ENCODE measurements around the gene ABCA10.

ABCA10 gene

GRCh38 chr17:69164206-69164605 is 64.4 kb downstream of the ABCA10 start:
- DNase-seq (ENCODE audit: low read depth in 2 of 2) = no peak

- DNase-seq (ENCODE audit: low read depth in 2 of 2) = no peak
Measured at GRCh38 chr17:69159418-69159817, 69.2 kb downstream of the ABCA10 start.

- DNase-seq (ENCODE audit: low read depth in 2 of 2) = no peak
Measured at GRCh38 chr17:69154267-69154666, 74.4 kb downstream of the ABCA10 start.

- DNase-seq (ENCODE audit: low read depth in 2 of 2) = no peak
Measured at GRCh38 chr17:69150333-69150732, 78.3 kb downstream of the ABCA10 start.

- DNase-seq (ENCODE audit: low read depth in 2 of 2) = no peak
Measured at GRCh38 chr17:69147460-69147859, 81.2 kb downstream of the ABCA10 start.

GRCh38 chr17:69144331-69145255 is 84.0 kb downstream of the ABCA10 start:
- no peak for DNase-seq (ENCODE audit: low read depth in 2 of 2)

GRCh38 chr17:69143683-69144231 is 84.9 kb downstream of the ABCA10 start:
- no peak for DNase-seq (ENCODE audit: low read depth in 2 of 2)

GRCh38 chr17:69143151-69143550 is 85.5 kb downstream of the ABCA10 start:
- DNase-seq (ENCODE audit: low read depth in 2 of 2) = no peak

GRCh38 chr17:69142175-69142802 is 86.3 kb downstream of the ABCA10 start:
- no peak for DNase-seq (ENCODE audit: low read depth in 2 of 2)

- no peak for DNase-seq (ENCODE audit: low read depth in 2 of 2)
Measured at GRCh38 chr17:69141431-69142174, 87.0 kb downstream of the ABCA10 start, which contains the start of gene ABCA6. ABCA6 (minus strand) TSS chr17:69141895; CDS start chr17:69140703, 1,192 bp downstream.

GRCh38 chr17:69134112-69134511 is 94.5 kb downstream of the ABCA10 start:
- DNase-seq (ENCODE audit: low read depth in 2 of 2) = no peak

GRCh38 chr17:69130627-69131296 is 97.9 kb downstream of the ABCA10 start:
- DNase-seq (ENCODE audit: low read depth in 2 of 2) = no peak

GRCh38 chr17:69123626-69124025 is 105.0 kb downstream of the ABCA10 start:
- no peak for DNase-seq (ENCODE audit: low read depth in 2 of 2)

- no peak for DNase-seq (ENCODE audit: low read depth in 2 of 2)
Measured at GRCh38 chr17:69122065-69122464, 106.6 kb downstream of the ABCA10 start.

GRCh38 chr17:69117855-69118784 is 110.5 kb downstream of the ABCA10 start:
- no peak for DNase-seq (ENCODE audit: low read depth in 2 of 2)

GRCh38 chr17:69111794-69112193 is 116.8 kb downstream of the ABCA10 start:
- no peak for DNase-seq (ENCODE audit: low read depth in 2 of 2)

GRCh38 chr17:69105907-69106730 is 122.5 kb downstream of the ABCA10 start:
- DNase-seq (ENCODE audit: low read depth in 2 of 2) = no peak

GRCh38 chr17:69103557-69104233 is 124.9 kb downstream of the ABCA10 start:
- DNase-seq (ENCODE audit: low read depth in 2 of 2) = no peak

- DNase-seq (ENCODE audit: low read depth in 2 of 2) = no peak
Measured at GRCh38 chr17:69098625-69099024, 130.0 kb downstream of the ABCA10 start.

Data from stimulated activated CD4-positive, alpha-beta T cell treated with anti-CD3 and anti-CD28 coated beads, Interleukin-1b, Interleukin-23, amount 100 ng/mL, for 1 hour (primary cell).